Glutamatergic neuron (in vitro differentiated cells): Measurements from ENCODE around the gene PTP4A2. TPM values are rescaled to one million over a fixed set of nuclear protein-coding genes. Genes with fewer than 3 reads are reported as not detected.
"Not testable (repeated sequence)": the region's sequence is repeated elsewhere in the genome, so short reads cannot be mapped to it uniquely, and the experiment has no call there.

Source experiments
- DNase-seq: peaks from one replicate; pipeline ENCODE4 v3.0.0; 2022
- H3K27ac Mint-ChIP-seq: one replicate; pipeline ENCODE4 v1.8.0; 2020; ENCODE audit warnings: mild to moderate bottlenecking, mixed read lengths, inconsistent platforms; ENCODE audit not compliant: unreplicated experiment
- H3K27me3 Mint-ChIP-seq: one replicate; pipeline ENCODE4 v1.8.0; 2020; ENCODE audit warnings: mild to moderate bottlenecking, moderate library complexity, mixed read lengths, inconsistent platforms; ENCODE audit not compliant: unreplicated experiment
- H3K36me3 Mint-ChIP-seq: one replicate; pipeline ENCODE4 v1.8.0; 2020; ENCODE audit warnings: mild to moderate bottlenecking, mixed read lengths, inconsistent platforms; ENCODE audit not compliant: unreplicated experiment
- H3K4me1 Mint-ChIP-seq: one replicate; pipeline ENCODE4 v1.8.0; 2020; ENCODE audit warnings: mild to moderate bottlenecking, low read depth, mixed read lengths, inconsistent platforms; ENCODE audit not compliant: unreplicated experiment
- H3K4me3 Mint-ChIP-seq: one replicate; pipeline ENCODE4 v1.8.0; 2020; ENCODE audit warnings: mild to moderate bottlenecking, mixed read lengths, inconsistent platforms; ENCODE audit not compliant: unreplicated experiment
- H3K9me3 Mint-ChIP-seq: one replicate; pipeline ENCODE4 v1.8.0; 2020; ENCODE audit warnings: mild to moderate bottlenecking, moderate library complexity, mixed read lengths, inconsistent platforms; ENCODE audit not compliant: unreplicated experiment
- CTCF ChIP-seq: fragments of 200-600 bp; sonication (generic); IDR thresholded peaks from one replicate; pipeline ENCODE4 v1.5.0; 2021; ENCODE audit not compliant: partially characterized antibody, unreplicated experiment
- total RNA-seq: library from RNA; stranded (reverse); fragmentation: NEBNext Ultra II Directional; extraction: Animal tissue kit (Norgen Biotek cat#: 25700); gene quantifications from one replicate; pipeline ENCODE4 v1.2.1, GENCODE V29; 2021; ENCODE audit not compliant: unreplicated experiment

PTP4A2 gene
- total RNA-seq, 1 donor from 2014 or later = 120 TPM

DNA sequence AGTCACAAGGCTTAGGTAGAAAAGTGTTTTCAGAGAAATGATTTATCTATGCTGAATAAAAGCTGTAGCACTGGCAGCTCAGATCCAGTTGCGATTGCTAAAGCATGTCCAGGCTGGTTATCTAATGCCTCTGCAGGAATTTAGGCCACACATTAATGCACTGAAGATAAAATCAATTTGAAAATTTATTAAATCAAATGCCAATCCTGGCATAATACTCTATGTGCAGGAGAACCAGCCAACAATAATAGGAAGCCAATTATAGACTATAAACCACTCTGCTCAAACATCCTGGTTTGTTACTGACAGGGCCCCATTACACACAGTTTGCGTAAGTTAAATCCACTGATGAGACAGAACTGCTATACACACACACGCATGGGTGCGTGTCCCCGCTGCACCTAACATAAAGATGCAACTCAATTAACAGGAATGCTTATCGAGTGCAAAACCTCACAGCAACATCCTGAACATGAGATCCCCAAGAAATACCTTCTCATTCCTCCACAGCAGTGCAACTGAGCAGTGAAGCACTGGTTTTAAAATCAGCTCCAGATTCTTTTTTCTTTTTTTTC, 40.6 kb downstream of the PTP4A2 start:
- no peak for TF ChIP-seq CTCF
- H3K27ac Mint-ChIP-seq = no peak overlapping the region
- peaks cover 5% of the 10 kb centered on the region for H3K27me3 Mint-ChIP-seq
- H3K36me3 Mint-ChIP-seq = peaks cover 14% of the 10 kb centered on the region
- H3K4me1 Mint-ChIP-seq = no peaks in the 10 kb centered on the region
- no peak for DNase-seq
- peaks cover 7% of the 10 kb centered on the region for H3K9me3 Mint-ChIP-seq
- no peak overlapping the region for H3K4me3 Mint-ChIP-seq

DNA sequence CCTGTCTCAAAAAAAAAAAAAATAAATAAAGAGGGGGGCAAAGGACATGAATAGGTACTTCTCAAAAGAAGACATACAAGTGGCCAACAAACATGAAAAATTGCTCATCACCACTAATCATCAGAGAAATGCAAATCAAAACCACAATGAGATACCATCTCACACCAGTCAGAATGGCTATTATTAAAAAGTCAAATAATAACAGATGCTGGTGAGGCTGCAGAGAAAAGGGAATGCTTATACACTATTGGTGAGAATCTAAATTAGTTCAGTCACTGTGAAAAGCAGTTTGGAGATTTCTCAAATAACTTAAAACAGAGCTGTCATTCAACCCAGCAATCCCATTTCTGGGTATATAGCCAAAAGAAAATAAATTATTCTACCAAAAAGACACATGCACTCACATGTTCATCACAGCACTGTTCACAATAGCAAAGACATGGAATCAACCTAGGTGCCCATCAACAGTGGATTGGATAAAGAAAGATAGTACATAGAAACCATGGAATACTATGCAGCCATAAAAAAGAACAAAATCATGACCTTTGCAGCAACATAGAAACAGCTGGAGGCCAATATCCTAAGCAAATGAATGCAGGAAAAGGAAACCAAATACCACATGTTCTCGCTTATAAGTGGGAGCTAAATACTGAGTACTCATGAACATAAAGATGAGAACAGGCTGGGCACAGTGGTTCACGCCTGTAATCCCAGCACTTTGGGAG, 42.5 kb downstream of the PTP4A2 start:
- not testable (repeated sequence) for H3K9me3 Mint-ChIP-seq, H3K4me1 Mint-ChIP-seq, DNase-seq, H3K27ac Mint-ChIP-seq, H3K27me3 Mint-ChIP-seq, H3K4me3 Mint-ChIP-seq, H3K36me3 Mint-ChIP-seq

DNA sequence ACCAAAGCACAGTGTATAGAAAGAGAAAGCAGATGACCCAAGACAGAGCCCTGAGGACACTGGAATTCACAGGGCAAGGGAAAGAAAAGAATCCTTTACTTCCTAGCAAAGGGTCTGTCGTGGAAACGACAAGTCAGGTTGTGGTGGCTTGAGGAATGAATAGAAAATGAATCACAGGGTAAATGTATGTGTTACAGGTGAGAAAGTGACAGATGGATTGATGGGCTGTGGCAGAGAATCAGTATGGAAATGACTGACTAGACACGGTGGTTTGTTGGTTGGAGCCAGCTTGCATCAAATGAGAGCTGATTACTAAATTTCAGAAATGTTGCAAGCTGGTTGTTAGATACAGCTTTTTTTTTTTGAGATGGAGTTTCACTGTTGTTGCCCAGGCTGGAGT, 46.9 kb downstream of the PTP4A2 start:
- no peak overlapping the region for H3K4me3 Mint-ChIP-seq
- no peak overlapping the region for H3K27ac Mint-ChIP-seq
- H3K36me3 Mint-ChIP-seq = peaks cover 5% of the 10 kb centered on the region
- H3K27me3 Mint-ChIP-seq = no peaks in the 10 kb centered on the region
- TF ChIP-seq CTCF = no peak
- no peak for DNase-seq
- peaks cover 2% of the 10 kb centered on the region for H3K9me3 Mint-ChIP-seq
- H3K4me1 Mint-ChIP-seq = no peaks in the 10 kb centered on the region

- peaks cover 3% of the 10 kb centered on the region for H3K9me3 Mint-ChIP-seq
- no peaks in the 10 kb centered on the region for H3K27me3 Mint-ChIP-seq
- no peak for TF ChIP-seq CTCF
- no peak for DNase-seq
- H3K36me3 Mint-ChIP-seq = no peaks in the 10 kb centered on the region
- H3K4me3 Mint-ChIP-seq = no peak overlapping the region
- H3K4me1 Mint-ChIP-seq = no peaks in the 10 kb centered on the region
- H3K27ac Mint-ChIP-seq = no peak overlapping the region
Observed at GRCh38 chr1:31888291-31888690, 49.9 kb downstream of the PTP4A2 start.

GRCh38 chr1:31886866-31887265, 51.3 kb downstream of the PTP4A2 start:
- Mint-ChIP-seq H3K9me3 (peaks cover 3% of the 10 kb centered on the region), H3K4me1 (no peaks in the 10 kb centered on the region)

More at GRCh38 chr1:31886866-31887265, 51.3 kb downstream of the PTP4A2 start:
- no peak overlapping the region for H3K4me3 Mint-ChIP-seq
- no peaks in the 10 kb centered on the region for H3K27me3 Mint-ChIP-seq
- no peak overlapping the region for H3K27ac Mint-ChIP-seq
- no peaks in the 10 kb centered on the region for H3K36me3 Mint-ChIP-seq
- no peak for DNase-seq
- TF ChIP-seq CTCF = no peak
